Stimulated activated memory B cell treated with anti-CD40 and anti-IgM and Interleukin-4, amounts not matched to agents 10 μg/mL and 1 μg/mL and 100 μg/mL, for 72 hours (primary cell): ENCODE results near the gene STEAP3.

Experiments
- ATAC-seq: fragments of 150-1000 bp; cut with Tn5 transposase; 2 replicates; pipeline ENCODE4 v1.10.0; 2021
- H3K27ac Mint-ChIP-seq: one replicate; pipeline ENCODE4 v1.8.0; 2022; ENCODE audit warnings: mild to moderate bottlenecking, mixed read lengths
- H3K27me3 Mint-ChIP-seq: one replicate; pipeline ENCODE4 v1.8.0; 2022; ENCODE audit warnings: mixed read lengths
- H3K36me3 Mint-ChIP-seq: one replicate; pipeline ENCODE4 v1.8.0; 2022; ENCODE audit warnings: mixed read lengths
- H3K4me1 Mint-ChIP-seq: one replicate; pipeline ENCODE4 v1.8.0; 2022; ENCODE audit warnings: mixed read lengths
- H3K4me3 Mint-ChIP-seq: one replicate; pipeline ENCODE4 v1.8.0; 2022; ENCODE audit warnings: mild to moderate bottlenecking, moderate library complexity, mixed read lengths
- H3K9me3 Mint-ChIP-seq: one replicate; pipeline ENCODE4 v1.8.0; 2022; ENCODE audit warnings: mixed read lengths

Gene STEAP3

DNA sequence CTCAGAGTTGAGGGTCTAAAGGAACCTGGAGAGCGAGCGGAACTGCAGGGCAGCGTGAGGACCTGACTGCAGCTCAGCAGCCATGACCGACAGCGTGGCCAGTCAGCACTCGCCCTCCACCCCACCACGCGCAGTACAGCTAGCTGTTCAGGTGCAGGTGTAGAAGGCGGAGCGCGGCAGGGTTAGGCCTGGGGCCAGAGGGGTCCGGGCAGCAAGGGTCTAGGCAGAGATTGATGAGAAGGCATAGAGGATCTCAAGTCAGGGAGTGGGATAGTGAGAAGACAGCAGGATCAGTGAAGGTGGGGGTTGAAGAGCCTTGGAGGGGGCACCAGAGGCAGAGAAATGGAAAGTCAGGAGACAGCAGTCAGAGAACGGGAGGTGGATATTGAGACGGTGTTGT is 71.0 kb downstream of the STEAP3 start:
- Mint-ChIP-seq H3K27me3 (no peaks in the 10 kb centered on the region), H3K4me3 (no peak overlapping the region), H3K36me3 (no peaks in the 10 kb centered on the region)

DNA sequence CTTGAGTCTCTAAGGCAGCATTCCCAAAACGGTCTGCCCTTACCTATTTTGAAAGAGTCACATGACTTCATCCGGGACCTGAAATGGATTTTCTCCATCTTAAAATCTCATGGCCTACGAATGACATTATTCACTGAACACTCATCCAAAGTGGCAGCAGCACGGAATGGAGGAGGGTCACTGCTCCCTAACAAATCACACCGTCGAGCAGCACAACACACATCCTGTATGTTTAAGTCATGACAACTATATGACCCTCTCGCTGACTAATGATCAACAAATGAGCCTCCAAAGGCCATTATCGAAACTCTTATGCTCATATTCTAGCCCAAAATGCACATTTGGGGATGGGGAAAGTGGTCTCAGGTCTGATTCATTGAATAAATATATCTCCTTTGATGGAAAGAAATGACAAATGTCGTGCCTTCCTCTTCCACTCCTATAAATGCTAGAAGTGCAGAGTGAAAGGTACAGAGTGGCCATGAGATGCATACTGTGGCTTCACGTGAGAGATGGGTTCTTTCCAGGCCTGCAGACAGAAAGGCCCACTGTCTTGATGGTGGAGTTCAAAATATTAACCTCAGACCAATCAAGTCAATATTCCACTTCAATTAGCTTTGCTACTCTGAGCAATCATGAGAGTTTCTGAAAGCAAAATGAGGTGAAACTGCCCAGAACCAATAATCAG is 72.2 kb downstream of the STEAP3 start:
- no peaks in the 10 kb centered on the region for H3K9me3 Mint-ChIP-seq
- H3K36me3 Mint-ChIP-seq = peaks cover 11% of the 10 kb centered on the region
- peaks cover 4% of the 10 kb centered on the region for H3K4me1 Mint-ChIP-seq
- H3K27me3 Mint-ChIP-seq = no peaks in the 10 kb centered on the region
- H3K27ac Mint-ChIP-seq = no peak overlapping the region
- ATAC-seq = no peak
- H3K4me3 Mint-ChIP-seq = no peak overlapping the region

More for the DNA sequence above, 71.0 kb downstream of the STEAP3 start:
- Mint-ChIP-seq H3K9me3 (no peaks in the 10 kb centered on the region), H3K27ac (no peak overlapping the region), H3K4me1 (peaks cover 5% of the 10 kb centered on the region)
- ATAC-seq = no peak

DNA sequence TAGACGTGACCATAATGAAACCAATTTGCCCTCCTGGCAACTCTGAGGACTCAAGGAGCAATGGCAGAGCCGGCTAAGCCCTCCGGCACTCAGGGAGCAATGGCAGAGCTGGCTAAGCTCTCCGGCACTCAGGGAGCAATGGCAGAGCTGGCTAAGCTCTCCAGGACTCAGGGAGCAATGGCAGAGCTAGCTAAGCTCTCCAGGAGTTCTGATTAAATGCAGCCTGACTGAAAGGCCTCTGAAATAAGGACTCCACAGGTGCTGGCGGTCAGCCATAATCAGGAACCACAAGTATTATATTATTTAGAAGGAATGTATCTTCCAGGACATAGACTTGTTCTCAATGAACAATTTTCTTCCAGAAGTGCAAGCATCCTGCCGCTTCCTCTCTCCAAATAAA is 77.8 kb downstream of the STEAP3 start:
- no peaks in the 10 kb centered on the region for H3K9me3 Mint-ChIP-seq
- no peak overlapping the region for H3K27ac Mint-ChIP-seq

DNA sequence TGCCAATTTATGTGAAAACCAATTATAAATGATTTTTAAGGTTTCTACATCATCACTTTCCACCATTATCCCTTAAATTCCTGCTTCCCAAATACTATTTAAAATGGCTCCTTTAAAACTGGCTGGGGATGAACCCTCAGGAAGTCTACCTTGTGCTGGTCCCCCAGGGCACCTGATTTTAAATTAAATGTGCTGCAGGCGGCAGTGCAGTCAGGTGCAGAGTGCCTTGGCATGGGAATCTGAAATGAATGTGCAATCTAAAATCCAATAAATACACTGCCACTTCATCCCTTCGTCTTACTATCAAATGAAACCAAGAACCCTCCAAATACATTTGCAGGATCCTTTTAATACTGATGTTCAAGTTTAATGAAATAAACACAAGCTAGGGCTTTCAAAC is 81.2 kb downstream of the STEAP3 start:
- no peaks in the 10 kb centered on the region for H3K9me3 Mint-ChIP-seq
- H3K27ac Mint-ChIP-seq = no peak overlapping the region
- no peaks in the 10 kb centered on the region for H3K27me3 Mint-ChIP-seq
- H3K4me3 Mint-ChIP-seq = no peak overlapping the region
- no peak for ATAC-seq
- H3K4me1 Mint-ChIP-seq = no peaks in the 10 kb centered on the region
- peaks cover 25% of the 10 kb centered on the region for H3K36me3 Mint-ChIP-seq

More for the DNA sequence above, 77.8 kb downstream of the STEAP3 start:
- Mint-ChIP-seq H3K36me3 (peaks cover 22% of the 10 kb centered on the region), H3K27me3 (no peaks in the 10 kb centered on the region), H3K4me3 (no peak overlapping the region), H3K4me1 (no peaks in the 10 kb centered on the region)
- ATAC-seq = no peak

GRCh38 chr2:119305497-119306195 is 82.0 kb downstream of the STEAP3 start:
- Mint-ChIP-seq H3K4me1 (peaks cover 2% of the 10 kb centered on the region), H3K27me3 (no peaks in the 10 kb centered on the region), H3K4me3 (peak overlapping the region; percentile 13), H3K36me3 (peaks cover 17% of the 10 kb centered on the region), H3K27ac (no peak overlapping the region), H3K9me3 (no peaks in the 10 kb centered on the region)
- ATAC-seq = no peak

DNA sequence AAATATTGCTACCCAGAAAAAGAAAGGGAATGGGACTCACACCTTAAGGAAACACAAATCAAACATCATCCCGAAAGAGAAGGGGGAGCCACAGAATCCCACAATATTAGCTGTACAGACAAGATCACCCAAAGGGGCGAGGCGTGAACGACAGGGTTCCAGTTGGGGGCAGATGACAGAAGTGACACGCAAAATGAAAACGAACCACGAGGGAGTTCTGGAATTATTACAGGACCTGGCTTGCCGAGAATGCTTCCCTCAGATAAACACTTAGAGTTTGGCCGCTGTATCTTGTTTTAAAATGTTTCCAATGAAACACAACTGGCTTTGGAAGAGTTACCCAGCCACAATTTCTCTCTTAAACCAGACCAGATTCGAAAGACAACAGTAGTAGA is 82.6 kb downstream of the STEAP3 start:
- Mint-ChIP-seq H3K4me3 (peak overlapping the region; percentile 13), H3K27ac (no peak overlapping the region), H3K36me3 (peaks cover 17% of the 10 kb centered on the region), H3K4me1 (peaks cover 8% of the 10 kb centered on the region), H3K27me3 (no peaks in the 10 kb centered on the region), H3K9me3 (no peaks in the 10 kb centered on the region)
- ATAC-seq = no peak

DNA sequence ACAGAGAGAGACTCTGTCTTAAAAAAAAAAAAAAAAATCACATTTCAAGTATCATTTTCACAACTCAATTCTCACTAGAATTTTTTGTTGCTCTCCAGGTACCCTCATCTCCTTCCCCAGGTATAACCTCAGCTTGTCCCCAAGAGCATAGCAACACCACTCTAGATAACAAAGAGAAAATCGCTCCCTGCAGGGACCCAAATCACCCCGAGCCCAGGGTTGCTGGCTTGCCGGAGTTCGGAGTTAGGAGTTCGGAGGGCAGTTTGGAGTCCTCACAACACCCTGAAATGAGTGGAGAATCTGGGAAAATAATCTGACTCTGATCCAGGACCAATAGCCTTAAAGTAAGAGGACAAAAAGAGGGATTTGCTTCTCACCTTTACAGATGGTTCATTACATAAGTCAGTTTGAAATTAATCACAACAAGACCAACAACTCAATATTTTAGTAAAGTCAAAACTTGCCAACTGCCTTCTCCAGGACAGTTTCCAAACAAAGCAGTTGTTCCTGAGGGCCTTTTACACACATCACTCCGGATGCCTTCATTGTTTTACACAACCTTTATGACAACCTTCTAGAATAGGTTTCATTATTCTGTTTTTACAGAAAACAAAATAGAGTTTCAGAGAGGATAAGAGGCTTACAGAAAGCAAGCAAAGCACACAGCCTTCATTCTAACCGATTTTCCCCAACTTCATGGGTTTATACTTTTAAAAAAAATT is 83.9 kb downstream of the STEAP3 start:
- no peak for ATAC-seq
- H3K36me3 Mint-ChIP-seq = peaks cover 18% of the 10 kb centered on the region
- peaks cover 8% of the 10 kb centered on the region for H3K4me1 Mint-ChIP-seq
- H3K27ac Mint-ChIP-seq = no peak overlapping the region
- H3K9me3 Mint-ChIP-seq = no peaks in the 10 kb centered on the region
- no peaks in the 10 kb centered on the region for H3K27me3 Mint-ChIP-seq
- no peak overlapping the region for H3K4me3 Mint-ChIP-seq

- Mint-ChIP-seq H3K9me3 (no peaks in the 10 kb centered on the region), H3K4me1 (peaks cover 8% of the 10 kb centered on the region), H3K36me3 (peaks cover 18% of the 10 kb centered on the region), H3K4me3 (no peak overlapping the region), H3K27ac (no peak overlapping the region), H3K27me3 (no peaks in the 10 kb centered on the region)
- ATAC-seq = no peak
These were observed 85.2 kb downstream of the STEAP3 start for GRCh38 chr2:119308793-119309330.

DNA sequence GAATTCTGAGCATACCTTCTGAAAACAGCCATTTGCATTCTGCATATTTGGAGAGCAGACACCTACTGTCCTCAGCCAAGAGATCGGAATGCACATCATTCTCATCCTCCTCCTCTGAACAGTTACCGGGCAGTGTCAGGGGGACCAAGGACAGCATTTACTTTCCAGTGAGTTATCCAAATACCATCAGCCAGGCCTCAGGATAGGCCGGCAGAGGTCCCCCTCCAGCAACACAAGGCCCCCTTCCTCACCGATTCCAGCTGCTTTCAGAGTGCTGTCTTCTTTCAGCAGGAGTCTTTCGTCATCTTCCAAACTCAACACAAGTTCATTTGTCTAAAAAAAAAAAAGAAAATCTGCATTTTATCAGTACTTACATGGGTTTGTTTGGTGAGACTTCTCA is 87.7 kb downstream of the STEAP3 start:
- H3K9me3 Mint-ChIP-seq = no peaks in the 10 kb centered on the region
- no peak overlapping the region for H3K27ac Mint-ChIP-seq
- no peak overlapping the region for H3K4me3 Mint-ChIP-seq
- peaks cover 8% of the 10 kb centered on the region for H3K4me1 Mint-ChIP-seq
- no peaks in the 10 kb centered on the region for H3K27me3 Mint-ChIP-seq
- ATAC-seq = no peak
- H3K36me3 Mint-ChIP-seq = peaks cover 12% of the 10 kb centered on the region

DNA sequence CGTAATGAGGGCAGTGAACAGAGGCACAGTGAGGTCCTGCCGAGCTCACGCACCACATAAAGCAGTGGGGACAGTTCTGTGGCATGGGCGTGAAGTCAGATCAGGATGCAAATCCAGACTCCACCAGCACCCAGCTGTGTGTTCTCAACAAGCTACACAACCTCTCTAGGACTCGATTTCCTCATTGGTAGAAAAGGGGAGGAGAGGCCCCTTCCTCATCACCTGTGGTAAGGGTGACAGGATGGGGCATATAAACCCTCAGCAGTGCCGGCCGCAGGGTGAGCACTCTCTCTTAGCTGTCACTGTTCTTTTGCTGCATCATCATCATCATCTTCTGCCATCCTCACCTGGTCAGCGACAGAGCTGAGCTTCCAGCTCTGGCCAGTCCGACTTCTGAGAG is 88.2 kb downstream of the STEAP3 start:
- no peak overlapping the region for H3K4me3 Mint-ChIP-seq
- H3K4me1 Mint-ChIP-seq = peaks cover 8% of the 10 kb centered on the region
- no peaks in the 10 kb centered on the region for H3K9me3 Mint-ChIP-seq
- peaks cover 12% of the 10 kb centered on the region for H3K36me3 Mint-ChIP-seq
- H3K27me3 Mint-ChIP-seq = no peaks in the 10 kb centered on the region
- H3K27ac Mint-ChIP-seq = no peak overlapping the region
- ATAC-seq = no peak
